HEK293T (cell line): Measurements from ENCODE around the gene LAMTOR4.
"Not testable (repeated sequence)": the region's sequence is repeated elsewhere in the genome, so short reads cannot be mapped to it uniquely, and the experiment has no call there.

ENCODE experiments used
- CTCF ChIA-PET: fragments of 350-600 bp; formaldehyde crosslinking; extraction: SDS; loops from one replicate; lab custom pipeline; 2021; ENCODE audit warnings: antibody characterized with exemption, inconsistent platforms; lab: Yijun Ruan, JAX
- POLR2A ChIA-PET: fragments of 350-600 bp; formaldehyde crosslinking; extraction: SDS; loops from one replicate; lab custom pipeline; 2020; ENCODE audit warnings: antibody characterized with exemption, inconsistent platforms; lab: Yijun Ruan, JAX
- DNase-seq: peaks from one replicate; pipeline ENCODE4 v3.0.0; 2012; ENCODE audit warnings: mixed read lengths; ENCODE audit errors: extremely low spot score
- ARNT ChIP-seq: fragments of 450-650 bp; IDR thresholded peaks from 2 replicates; pipeline ENCODE4 v1.6.1; 2017; ENCODE audit warnings: mild to moderate bottlenecking
- BHLHE40 ChIP-seq: fragments of 450-650 bp; IDR thresholded peaks from 2 replicates; pipeline ENCODE4 v1.6.1; 2016; ENCODE audit warnings: mild to moderate bottlenecking, moderate library complexity, borderline replicate concordance
- CTBP1 ChIP-seq: fragments of 450-650 bp; IDR thresholded peaks from 2 replicates; pipeline ENCODE4 v1.6.1; 2016; ENCODE audit warnings: borderline replicate concordance
- ELF4 ChIP-seq: fragments of 450-650 bp; IDR thresholded peaks from 2 replicates; pipeline ENCODE4 v1.6.1; 2017; ENCODE audit warnings: antibody characterized with exemption
- FOXA1 ChIP-seq: fragments of 450-650 bp; IDR thresholded peaks from 2 replicates; pipeline ENCODE4 v1.6.1; 2016; ENCODE audit warnings: mild to moderate bottlenecking
- FOXK2 ChIP-seq: fragments of 450-650 bp; IDR thresholded peaks from 2 replicates; pipeline ENCODE4 v1.6.1; 2016; ENCODE audit warnings: mild to moderate bottlenecking
- FOXM1 ChIP-seq: fragments of 450-650 bp; IDR thresholded peaks from 2 replicates; pipeline ENCODE4 v1.6.1; 2017; ENCODE audit warnings: mild to moderate bottlenecking, borderline replicate concordance
- HDGF ChIP-seq: fragments of 450-650 bp; IDR thresholded peaks from 2 replicates; pipeline ENCODE4 v1.6.1; 2017; ENCODE audit warnings: antibody characterized with exemption, borderline replicate concordance
- L3MBTL2 ChIP-seq: fragments of 450-650 bp; conservative IDR thresholded peaks from 2 replicates; pipeline ENCODE4 v1.6.1; 2016; ENCODE audit warnings: mild to moderate bottlenecking
- LEF1 ChIP-seq: fragments of 450-650 bp; IDR thresholded peaks from 2 replicates; pipeline ENCODE4 v1.6.1; 2017; ENCODE audit warnings: mild to moderate bottlenecking, borderline replicate concordance
- NFRKB ChIP-seq: fragments of 450-650 bp; IDR thresholded peaks from 2 replicates; pipeline ENCODE4 v1.6.1; 2016; ENCODE audit warnings: mild to moderate bottlenecking, moderate library complexity
- PKNOX1 ChIP-seq: fragments of 450-650 bp; IDR thresholded peaks from 2 replicates; pipeline ENCODE4 v1.6.1; 2016
- SP1 ChIP-seq: fragments of 450-650 bp; IDR thresholded peaks from 2 replicates; pipeline ENCODE4 v1.6.1; 2017
- SUZ12 ChIP-seq: fragments of 450-650 bp; IDR thresholded peaks from 2 replicates; pipeline ENCODE4 v1.6.1; 2016; ENCODE audit warnings: mild to moderate bottlenecking
- TARDBP ChIP-seq: fragments of 450-650 bp; IDR thresholded peaks from 2 replicates; pipeline ENCODE4 v1.6.1; 2016
- ZNF384 ChIP-seq: fragments of 450-650 bp; IDR thresholded peaks from 2 replicates; pipeline ENCODE4 v1.6.1; 2016

Gene LAMTOR4

GRCh38 chr7:100185726-100186125, 37.0 kb downstream of the LAMTOR4 start:
- ChIA-PET CTCF (no interaction called here), POLR2A (interaction anchor here (1.6 kb wide), 1 partner anchor 37 kb away, joined by 3 read pairs; the partner anchor contains the start of gene LAMTOR4)
- no peak for DNase-seq
- TF ChIP-seq TARDBP (no peak), FOXK2 (no peak), ZNF384 (no peak), SUZ12 (no peak), FOXA1 (no peak), LEF1 (no peak), NFRKB (no peak), CTBP1 (no peak), ARNT (no peak), SP1 (no peak)

GRCh38 chr7:100189061-100189460, 40.3 kb downstream of the LAMTOR4 start:
- no peak for DNase-seq
- CTCF ChIA-PET = interaction anchor here (0.6 to 1.4 kb wide), 6 partner anchors 11 to 65 kb away, joined by 3 to 6 read pairs (median 4); partner anchors contain the start of genes GPC2 and STAG3
- TF ChIP-seq SP1 = no peak
- TF ChIP-seq SUZ12 = no peak
- TF ChIP-seq TARDBP = no peak
- no peak for TF ChIP-seq CTBP1
- TF ChIP-seq ARNT = no peak
- no peak for TF ChIP-seq HDGF
- TF ChIP-seq FOXM1 = no peak
- TF ChIP-seq L3MBTL2 = no peak
- TF ChIP-seq ELF4 = no peak
- TF ChIP-seq NFRKB = no peak
- no peak for TF ChIP-seq PKNOX1
- POLR2A ChIA-PET = interaction anchor here (0.6 to 1.4 kb wide), 3 partner anchors 8 to 87 kb away, joined by 3 read pairs; partner anchors contain the start of genes AP4M1 and MCM7

GRCh38 chr7:100190048-100190711, 41.5 kb downstream of the LAMTOR4 start:
- DNase-seq = no peak
- TF ChIP-seq FOXA1 (no peak), NFRKB (no peak), SUZ12 (no peak), FOXM1 (no peak), ELF4 (no peak), PKNOX1 (no peak), ARNT (no peak), CTBP1 (no peak), BHLHE40 (no peak), ZNF384 (no peak), LEF1 (no peak), FOXK2 (no peak), L3MBTL2 (no peak), TARDBP (no peak)
- ChIA-PET POLR2A (interaction anchor here (0.6 to 1.1 kb wide), 5 partner anchors 10 to 41 kb away, joined by 3 to 4 read pairs (median 3); partner anchors contain the start of genes GPC2, LAMTOR4 and STAG3), CTCF (interaction anchor here (0.6 to 1.4 kb wide), 7 partner anchors 9 to 59 kb away, joined by 4 to 14 read pairs (median 6); partner anchors contain the start of genes GPC2 and STAG3)

GRCh38 chr7:100191775-100192174, 43.1 kb downstream of the LAMTOR4 start:
- ChIA-PET POLR2A (no interaction called here), CTCF (no interaction called here)
- no peak for TF ChIP-seq FOXM1
- no peak for TF ChIP-seq ZNF384
- no peak for TF ChIP-seq ELF4
- TF ChIP-seq LEF1 = no peak
- no peak for TF ChIP-seq FOXK2
- no peak for TF ChIP-seq SUZ12
- no peak for TF ChIP-seq HDGF
- no peak for TF ChIP-seq TARDBP
- TF ChIP-seq L3MBTL2 = no peak
- no peak for TF ChIP-seq SP1
- TF ChIP-seq NFRKB = no peak
- no peak for TF ChIP-seq ARNT
- no peak for TF ChIP-seq PKNOX1
- TF ChIP-seq CTBP1 = no peak
- DNase-seq = no peak

- CTCF ChIA-PET, POLR2A ChIA-PET: not testable (repeated sequence)
These were observed 43.7 kb downstream of the LAMTOR4 start for GRCh38 chr7:100192281-100192862.

GRCh38 chr7:100192969-100193368, 44.3 kb downstream of the LAMTOR4 start:
- TF ChIP-seq PKNOX1 (no peak), LEF1 (no peak), SP1 (no peak), ZNF384 (no peak), NFRKB (no peak), ELF4 (no peak), L3MBTL2 (no peak), FOXK2 (no peak), TARDBP (no peak), FOXM1 (no peak), BHLHE40 (no peak), SUZ12 (no peak), ARNT (no peak)
- ChIA-PET POLR2A (interaction anchor here (1.0 kb wide), 1 partner anchor 44 kb away, joined by 3 read pairs; the partner anchor contains the start of gene LAMTOR4), CTCF (interaction anchor here (1.0 kb wide), 1 partner anchor 62 kb away, joined by 3 read pairs; no protein-coding TSS in a partner anchor)
- no peak for DNase-seq

More at GRCh38 chr7:100192281-100192862, 43.7 kb downstream of the LAMTOR4 start:
- not testable (repeated sequence) for DNase-seq
